ENCODE measurements around the gene NPY2R. TPM values are rescaled to one million over a fixed set of nuclear protein-coding genes. Genes with fewer than 3 reads are reported as not detected.

Gene NPY2R
- total RNA-seq, 4 donors from 2014 or later: 0.65 to 1.1 TPM; not detected in 2

- H3K36me3 ChIP-seq: no peaks in the 10 kb centered on the region
- no peak for DNase-seq (ENCODE audit: low spot score in 2 of 2)
- 87% methylated on average over 1 of the region's 1 CpG for WGBS
- H3K4me3 ChIP-seq: no peak overlapping the region
- H3K9me3 ChIP-seq: no peaks in the 10 kb centered on the region
- H3K4me1 ChIP-seq: no peaks in the 10 kb centered on the region
- no peaks in the 10 kb centered on the region for H3K27me3 ChIP-seq
- TF ChIP-seq POLR2AphosphoS5 (IDR thresholded peaks at IDR 0.05) (no peak), POLR2A (IDR thresholded peaks at IDR 0.05) (no peak), CTCF (IDR thresholded peaks at IDR 0.05) (no peak), EP300 (IDR thresholded peaks at IDR 0.05) (no peak)
- H3K27ac ChIP-seq: no peak overlapping the region
These were observed 25.8 kb downstream of the NPY2R start for GRCh38 chr4:155234206-155234605.

GRCh38 chr4:155237567-155237966 is 29.1 kb downstream of the NPY2R start:
- WGBS: 81% methylated on average over 1 of the region's 1 CpG
- no peak for DNase-seq (ENCODE audit: low spot score in 2 of 2)
- no peaks in the 10 kb centered on the region for H3K36me3 ChIP-seq
- no peak overlapping the region for H3K27ac ChIP-seq
- no peaks in the 10 kb centered on the region for H3K27me3 ChIP-seq
- no peaks in the 10 kb centered on the region for H3K9me3 ChIP-seq
- H3K4me3 ChIP-seq: no peak overlapping the region
- no peaks in the 10 kb centered on the region for H3K4me1 ChIP-seq
- TF ChIP-seq POLR2A (IDR thresholded peaks at IDR 0.05) (no peak), CTCF (IDR thresholded peaks at IDR 0.05) (no peak), EP300 (IDR thresholded peaks at IDR 0.05) (no peak), POLR2AphosphoS5 (IDR thresholded peaks at IDR 0.05) (no peak)

GRCh38 chr4:155241225-155241624 is 32.8 kb downstream of the NPY2R start:
- H3K9me3 ChIP-seq: no peaks in the 10 kb centered on the region
- H3K36me3 ChIP-seq: no peaks in the 10 kb centered on the region
- no peaks in the 10 kb centered on the region for H3K27me3 ChIP-seq
- no peaks in the 10 kb centered on the region for H3K4me1 ChIP-seq
- 95% methylated on average over 4 of the region's 4 CpGs for WGBS
- TF ChIP-seq CTCF (IDR thresholded peaks at IDR 0.05) (no peak), POLR2A (IDR thresholded peaks at IDR 0.05) (no peak), EP300 (IDR thresholded peaks at IDR 0.05) (no peak), POLR2AphosphoS5 (IDR thresholded peaks at IDR 0.05) (no peak)
- no peak overlapping the region for H3K4me3 ChIP-seq
- no peak overlapping the region for H3K27ac ChIP-seq
- no peak for DNase-seq (ENCODE audit: low spot score in 2 of 2)

- H3K4me1 ChIP-seq: no peaks in the 10 kb centered on the region
- no peak overlapping the region for H3K4me3 ChIP-seq
- no peak overlapping the region for H3K27ac ChIP-seq
- no peaks in the 10 kb centered on the region for H3K27me3 ChIP-seq
- no peaks in the 10 kb centered on the region for H3K36me3 ChIP-seq
- H3K9me3 ChIP-seq: no peaks in the 10 kb centered on the region
- no peak for TF ChIP-seq POLR2A (IDR thresholded peaks at IDR 0.05)
- TF ChIP-seq CTCF (IDR thresholded peaks at IDR 0.05): no peak
- TF ChIP-seq EP300 (IDR thresholded peaks at IDR 0.05): no peak
- no peak for TF ChIP-seq POLR2AphosphoS5 (IDR thresholded peaks at IDR 0.05)
- DNase-seq (ENCODE audit: low spot score in 2 of 2): no peak
These were observed 33.2 kb downstream of the NPY2R start for GRCh38 chr4:155241664-155242063.

GRCh38 chr4:155245105-155245504 is 36.7 kb downstream of the NPY2R start:
- Histone ChIP-seq H3K4me1 (no peaks in the 10 kb centered on the region), H3K27me3 (no peaks in the 10 kb centered on the region), H3K9me3 (no peaks in the 10 kb centered on the region), H3K27ac (no peak overlapping the region), H3K4me3 (no peak overlapping the region), H3K36me3 (no peaks in the 10 kb centered on the region)
- TF ChIP-seq EP300 (IDR thresholded peaks at IDR 0.05): no peak
- TF ChIP-seq POLR2A (IDR thresholded peaks at IDR 0.05): no peak
- no peak for TF ChIP-seq CTCF (IDR thresholded peaks at IDR 0.05)
- TF ChIP-seq POLR2AphosphoS5 (IDR thresholded peaks at IDR 0.05): no peak
- WGBS: 88% methylated on average over 4 of the region's 4 CpGs
- DNase-seq (ENCODE audit: low spot score in 2 of 2): no peak
